ENCODE results near the gene MYO1D.

DNA sequence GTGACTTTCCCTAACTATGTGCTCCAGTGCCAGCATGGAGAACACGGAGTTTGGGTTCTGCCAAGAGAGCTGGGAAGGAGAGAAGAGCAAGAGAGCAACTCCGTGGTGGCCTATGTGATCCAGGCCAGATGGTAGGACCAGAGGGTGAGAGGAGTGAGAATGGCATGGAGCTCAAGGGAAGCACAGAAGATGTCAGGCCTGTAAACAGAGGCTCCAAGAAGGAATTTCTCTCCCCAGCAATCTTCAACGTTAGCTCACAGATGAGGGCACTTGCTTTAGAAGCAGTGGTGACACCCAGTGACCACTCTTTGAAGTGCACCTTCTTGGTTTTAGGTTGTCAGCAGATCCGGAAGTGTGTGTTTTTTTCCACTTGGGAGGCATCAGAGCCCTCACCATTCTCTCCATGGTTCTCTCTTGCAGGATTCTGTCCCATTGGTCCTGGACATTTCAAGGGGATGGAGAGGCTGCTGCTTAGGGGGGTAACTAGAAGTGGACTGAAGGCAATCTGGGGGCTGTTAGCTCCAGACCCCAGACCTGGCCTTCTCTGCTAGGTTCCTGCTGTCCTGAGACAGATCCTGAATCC, 33.0 kb upstream of the MYO1D start:
- TF ChIP-seq, protein P1, sequence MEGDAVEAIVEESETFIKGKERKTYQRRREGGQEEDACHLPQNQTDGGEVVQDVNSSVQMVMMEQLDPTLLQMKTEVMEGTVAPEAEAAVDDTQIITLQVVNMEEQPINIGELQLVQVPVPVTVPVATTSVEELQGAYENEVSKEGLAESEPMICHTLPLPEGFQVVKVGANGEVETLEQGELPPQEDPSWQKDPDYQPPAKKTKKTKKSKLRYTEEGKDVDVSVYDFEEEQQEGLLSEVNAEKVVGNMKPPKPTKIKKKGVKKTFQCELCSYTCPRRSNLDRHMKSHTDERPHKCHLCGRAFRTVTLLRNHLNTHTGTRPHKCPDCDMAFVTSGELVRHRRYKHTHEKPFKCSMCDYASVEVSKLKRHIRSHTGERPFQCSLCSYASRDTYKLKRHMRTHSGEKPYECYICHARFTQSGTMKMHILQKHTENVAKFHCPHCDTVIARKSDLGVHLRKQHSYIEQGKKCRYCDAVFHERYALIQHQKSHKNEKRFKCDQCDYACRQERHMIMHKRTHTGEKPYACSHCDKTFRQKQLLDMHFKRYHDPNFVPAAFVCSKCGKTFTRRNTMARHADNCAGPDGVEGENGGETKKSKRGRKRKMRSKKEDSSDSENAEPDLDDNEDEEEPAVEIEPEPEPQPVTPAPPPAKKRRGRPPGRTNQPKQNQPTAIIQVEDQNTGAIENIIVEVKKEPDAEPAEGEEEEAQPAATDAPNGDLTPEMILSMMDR (conservative IDR thresholded peaks at IDR 0.05; ENCODE audit: low read length), result peak; percentile 79
- TF ChIP-seq EZH2phosphoT487 (IDR thresholded peaks at IDR 0.05; ENCODE audit: borderline replicate concordance, low read depth, low read length), result no peak
